ENCODE data around the gene C14orf132.
"Not testable (repeated sequence)": the region's sequence is repeated elsewhere in the genome, so short reads cannot be mapped to it uniquely, and the experiment has no call there.

The C14orf132 gene

DNA sequence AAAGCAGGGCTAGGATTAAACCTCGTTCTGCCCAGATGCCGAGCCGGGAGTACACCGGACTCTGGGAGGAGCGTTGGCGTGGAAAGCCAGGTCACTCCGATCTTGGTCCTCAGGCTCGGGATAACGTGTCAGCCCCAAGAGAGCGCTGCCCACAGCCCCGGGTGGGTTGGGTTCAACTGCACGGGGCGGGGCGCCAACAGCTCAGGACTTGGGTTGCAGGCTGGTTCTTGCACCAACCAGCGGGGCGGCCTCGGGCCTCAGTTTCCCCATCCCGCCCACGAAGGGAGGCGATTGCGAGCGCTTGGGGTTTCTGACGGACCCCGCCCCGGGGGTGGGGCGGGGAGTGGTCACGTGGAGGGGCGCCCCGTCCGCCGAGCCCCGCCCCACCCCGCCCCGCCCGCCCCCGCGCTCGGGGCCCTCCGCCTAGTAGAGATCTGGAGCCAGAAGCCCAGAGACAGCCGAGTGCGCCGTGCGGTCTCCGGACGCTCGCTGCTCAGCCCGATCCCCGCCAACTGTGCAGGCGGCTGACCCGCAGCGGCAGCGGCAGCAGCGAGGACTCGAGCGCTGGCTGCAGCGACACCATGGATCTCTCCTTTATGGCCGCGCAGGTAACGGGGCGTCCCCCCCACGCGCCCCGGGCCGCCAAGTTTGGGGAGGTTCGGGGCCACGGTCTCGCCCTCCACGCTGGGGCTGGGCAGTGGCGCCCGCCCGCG lies at the start of gene C14orf132:
Gene C14orf132 (plus strand): TSS at position 443 of the 713 bp plus-strand sequence. CDS start 139 bp downstream, at position 582.
- peak; percentile 74 for DNase-seq

DNA sequence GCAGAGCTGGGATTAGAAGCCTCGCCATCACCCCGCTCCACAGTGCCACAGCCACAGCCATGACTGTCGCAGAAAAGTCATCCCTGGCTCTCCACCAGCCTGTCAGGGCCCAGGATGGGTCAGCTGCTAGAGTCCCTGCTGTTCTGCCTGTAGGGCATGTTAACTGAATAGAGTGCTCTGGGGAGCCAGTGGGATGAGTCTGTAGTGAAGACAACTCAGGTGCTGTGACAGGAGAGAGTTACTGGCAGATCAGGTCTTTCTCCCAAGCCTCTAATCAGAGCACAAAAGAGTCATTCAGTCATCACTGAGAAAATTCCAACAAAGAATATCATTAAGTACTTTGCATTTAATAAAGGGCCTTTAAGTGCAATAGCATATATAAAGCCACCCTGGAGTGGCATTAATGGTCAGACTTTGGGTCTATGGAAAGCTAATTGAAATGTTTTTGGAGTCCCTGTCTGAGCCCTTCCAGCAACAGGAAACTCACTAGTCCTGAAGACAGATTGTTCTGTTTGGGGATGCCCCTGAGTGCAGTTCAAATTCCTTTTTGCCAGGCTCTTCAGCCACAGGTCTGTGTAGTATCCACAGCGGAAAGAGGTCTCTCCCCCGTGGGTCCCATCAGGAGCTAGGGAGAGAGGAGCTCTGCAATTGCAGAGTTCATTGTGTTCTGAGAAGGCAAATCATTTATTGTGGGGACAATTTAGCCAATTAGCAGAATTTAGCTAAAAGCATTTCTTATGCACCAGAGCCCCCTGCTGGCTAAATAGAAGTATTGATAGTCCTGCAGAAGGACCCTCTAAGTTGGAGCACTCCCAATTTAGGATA lies 45.2 kb upstream of the C14orf132 start:
- peak; percentile 51 for DNase-seq

DNA sequence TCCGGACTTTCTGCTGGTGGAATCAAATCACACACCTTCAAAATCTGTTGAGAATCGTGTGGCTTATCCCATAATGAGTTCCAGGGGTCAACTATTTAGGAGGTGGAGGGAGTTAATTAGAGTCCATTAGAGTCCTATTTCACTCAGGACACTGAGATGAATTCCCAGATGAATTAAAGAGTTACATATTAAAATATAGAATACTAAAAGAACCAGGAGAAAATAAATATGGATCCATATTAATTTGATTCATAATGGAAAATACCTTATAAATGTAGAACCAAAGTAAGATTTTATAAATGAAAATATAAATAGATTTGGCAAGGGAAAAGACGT lies 44.6 kb upstream of the C14orf132 start:
- DNase-seq = no peak

DNA sequence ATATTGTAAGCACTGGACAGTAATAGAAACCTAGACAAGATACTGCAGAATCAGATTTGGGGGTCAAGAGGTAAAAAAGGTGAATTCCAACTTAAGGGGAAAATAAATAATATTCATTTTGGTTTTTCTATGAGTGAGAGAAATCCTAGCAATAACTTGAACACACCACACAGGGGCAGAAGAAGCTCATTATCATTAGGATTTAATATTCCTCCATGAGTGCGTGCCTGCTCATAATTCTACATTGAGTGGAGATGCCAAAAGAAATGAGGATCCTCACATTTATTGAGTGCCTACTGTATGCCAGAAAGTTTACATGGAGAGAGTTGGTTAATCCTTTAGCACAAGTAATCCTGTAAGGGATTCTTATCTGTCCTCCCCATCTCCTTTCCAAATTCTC lies 40.5 kb upstream of the C14orf132 start:
- peak; percentile 33 for DNase-seq

DNA sequence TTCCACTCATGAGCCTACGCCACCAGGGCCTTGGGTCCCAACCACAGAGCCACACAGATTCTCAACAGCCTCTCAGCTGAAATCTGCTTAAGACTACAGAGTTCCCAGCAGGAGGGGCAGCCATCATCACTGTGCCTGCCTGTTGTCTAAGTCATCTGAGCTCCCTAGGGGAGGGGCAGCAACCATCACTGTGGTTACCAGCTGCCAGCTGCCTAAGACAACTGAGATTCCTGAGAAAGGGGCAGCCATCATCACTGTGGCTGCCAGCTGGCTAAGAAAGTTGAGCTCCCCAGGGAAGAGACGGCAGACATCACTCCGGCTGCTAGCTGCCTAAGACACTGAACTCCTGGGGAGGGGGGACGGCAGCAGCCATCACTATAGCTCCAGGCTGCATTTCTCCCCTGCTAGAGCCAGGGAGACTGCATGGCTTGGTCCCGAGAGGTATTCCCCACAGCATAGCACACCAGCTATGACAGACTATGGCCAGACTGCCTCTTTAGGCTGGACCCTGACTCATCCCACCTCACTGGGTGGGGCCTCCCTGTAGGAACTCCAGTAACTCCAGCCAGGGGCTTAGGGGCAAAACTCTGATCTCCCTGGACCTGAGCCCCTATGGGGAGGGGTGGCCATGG lies 37.2 kb upstream of the C14orf132 start:
- DNase-seq = peak; percentile 15

DNA sequence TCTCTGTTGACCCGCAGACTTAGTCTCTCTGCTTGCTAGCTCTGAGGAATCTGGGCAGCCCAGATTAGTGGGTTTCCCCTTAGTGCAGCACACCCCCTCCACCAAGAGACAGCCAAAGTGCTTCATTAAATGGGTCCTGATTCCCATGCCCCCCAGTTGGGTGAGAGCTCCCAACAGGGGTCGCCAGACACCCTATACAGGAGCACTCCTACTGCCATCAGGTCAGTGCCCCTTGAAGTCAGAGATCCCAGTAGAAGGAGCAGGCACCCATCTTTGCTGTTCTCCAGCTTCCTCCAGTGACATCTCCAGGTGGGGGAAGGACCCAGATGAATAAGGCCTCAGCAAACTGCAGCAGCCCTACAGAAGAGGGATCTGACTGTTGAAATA lies 36.7 kb upstream of the C14orf132 start:
- no peak for DNase-seq

DNA sequence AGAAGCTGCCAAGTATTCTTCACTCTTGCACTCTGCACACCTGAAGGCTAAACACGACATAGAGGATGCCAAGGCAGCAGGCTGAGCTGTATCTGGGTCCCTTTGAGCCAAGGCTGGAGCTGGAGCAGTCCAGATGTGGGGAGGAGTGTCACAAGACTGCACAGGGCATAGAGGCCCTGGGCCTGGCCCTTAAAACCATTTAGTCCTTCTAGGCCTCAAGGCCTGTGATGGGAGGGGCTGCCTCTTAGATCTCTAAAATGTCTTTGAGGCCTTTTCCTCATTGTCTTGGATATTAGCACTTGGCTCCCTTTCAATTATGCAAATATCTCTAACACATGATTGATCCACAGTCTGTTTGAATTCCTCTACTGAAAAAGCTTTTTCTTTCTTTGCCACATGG lies 28.0 kb upstream of the C14orf132 start:
- no peak for DNase-seq

DNA sequence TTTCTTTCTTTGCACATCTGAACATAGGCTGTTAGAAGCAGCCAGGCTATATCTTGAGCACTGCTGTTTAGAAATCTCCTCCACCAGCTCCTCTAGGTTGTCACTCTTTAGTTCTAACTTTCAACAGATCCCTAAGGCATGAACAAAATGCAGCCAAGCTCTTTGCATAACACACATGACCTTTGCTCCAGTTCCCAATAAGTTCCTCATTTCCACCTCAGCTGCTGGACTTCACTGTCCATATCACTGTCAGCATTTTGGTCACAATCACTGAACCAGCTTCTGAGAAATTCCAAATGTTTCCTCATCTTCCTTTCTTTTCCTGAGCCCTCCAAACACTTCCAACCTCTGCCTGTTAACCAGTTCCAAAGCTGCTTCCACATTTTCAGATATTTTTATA lies 27.6 kb upstream of the C14orf132 start:
- DNase-seq = no peak

DNA sequence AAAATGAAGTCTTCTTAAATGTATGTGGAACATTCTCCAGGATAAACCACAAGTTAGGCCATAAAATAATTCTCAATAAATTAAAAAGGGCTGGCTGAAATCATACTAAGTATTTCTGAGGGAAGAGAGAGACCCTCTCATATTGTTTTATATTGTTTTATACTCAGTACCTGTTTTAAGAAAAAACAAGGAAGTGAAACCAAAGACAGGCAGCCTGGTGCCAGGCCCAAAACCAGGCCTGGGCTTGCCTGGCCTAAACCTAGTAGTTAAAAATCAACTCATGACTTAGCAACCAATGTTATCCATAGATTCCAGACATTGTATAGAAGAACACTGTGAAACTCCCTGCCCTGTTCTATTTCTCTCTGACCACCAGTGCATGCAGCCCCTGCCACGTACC lies 26.4 kb upstream of the C14orf132 start:
- DNase-seq = not testable (repeated sequence)

DNA sequence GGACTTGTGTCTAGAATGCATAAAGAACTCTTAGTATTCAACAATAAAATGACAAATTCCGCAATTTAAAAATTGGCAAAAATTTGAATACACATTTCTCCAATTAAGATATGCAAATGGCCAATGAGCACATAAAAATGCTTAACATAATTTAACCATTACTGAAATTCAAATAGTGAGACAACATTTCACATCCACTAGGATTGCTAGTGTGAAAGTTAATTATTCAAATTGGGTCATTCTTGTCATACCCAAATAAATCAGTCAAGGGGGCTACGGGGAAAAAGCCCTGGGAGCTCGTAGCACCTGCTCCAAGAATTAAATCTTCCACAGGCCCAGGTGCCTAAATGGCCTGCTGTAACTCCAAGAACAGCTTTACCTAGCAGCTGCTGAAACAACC lies 25.0 kb upstream of the C14orf132 start:
- DNase-seq = no peak

DNA sequence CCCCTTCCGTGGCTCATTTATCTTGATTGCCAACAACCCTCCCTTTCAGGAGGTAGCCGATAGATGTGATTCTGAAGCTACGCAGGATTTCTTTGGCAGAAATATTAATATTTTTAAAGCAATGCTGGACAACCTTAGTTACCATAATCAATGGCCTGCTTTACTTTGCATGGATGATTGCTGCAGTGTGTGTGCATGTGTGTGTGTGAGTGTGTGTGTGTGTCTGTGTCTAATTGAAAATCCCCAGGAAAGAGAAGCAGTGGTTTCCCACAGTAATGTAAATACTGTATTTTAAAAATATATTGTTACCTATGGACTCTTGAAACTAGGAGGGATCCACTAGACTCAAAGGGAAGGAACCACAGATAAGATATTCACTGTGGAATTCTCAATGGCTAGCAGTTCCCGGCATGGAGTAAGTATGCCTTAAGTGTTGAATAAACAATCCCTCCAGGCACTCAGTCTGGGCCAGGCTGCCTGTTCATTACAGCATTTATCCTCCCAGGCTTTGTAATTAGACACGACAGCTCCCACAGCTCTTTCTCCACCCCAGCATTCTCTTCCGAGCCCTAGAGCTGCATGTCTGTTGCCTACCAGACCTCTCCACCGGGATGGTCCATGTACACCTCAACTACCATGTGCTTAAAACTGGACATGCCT lies 22.5 kb upstream of the C14orf132 start:
- DNase-seq = no peak

DNA sequence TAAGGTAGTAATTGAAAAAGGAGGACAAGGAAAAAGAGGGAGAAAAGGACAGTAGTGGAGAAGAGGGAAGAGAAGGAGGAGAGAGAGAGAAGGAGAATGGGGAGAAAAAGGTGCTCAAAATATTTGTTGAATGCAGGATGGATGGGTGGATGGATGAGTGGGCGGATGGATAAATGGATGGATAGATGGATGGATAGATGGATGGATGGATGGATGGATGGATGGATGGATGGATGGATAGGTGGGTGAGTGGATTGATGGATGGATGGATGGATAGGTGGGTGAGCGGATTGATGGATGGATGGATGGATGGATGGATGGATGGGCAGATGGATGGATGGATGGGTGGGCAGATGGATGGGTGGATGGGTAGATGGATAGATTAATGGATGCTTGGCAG lies 21.3 kb upstream of the C14orf132 start:
- DNase-seq = no peak

DNA sequence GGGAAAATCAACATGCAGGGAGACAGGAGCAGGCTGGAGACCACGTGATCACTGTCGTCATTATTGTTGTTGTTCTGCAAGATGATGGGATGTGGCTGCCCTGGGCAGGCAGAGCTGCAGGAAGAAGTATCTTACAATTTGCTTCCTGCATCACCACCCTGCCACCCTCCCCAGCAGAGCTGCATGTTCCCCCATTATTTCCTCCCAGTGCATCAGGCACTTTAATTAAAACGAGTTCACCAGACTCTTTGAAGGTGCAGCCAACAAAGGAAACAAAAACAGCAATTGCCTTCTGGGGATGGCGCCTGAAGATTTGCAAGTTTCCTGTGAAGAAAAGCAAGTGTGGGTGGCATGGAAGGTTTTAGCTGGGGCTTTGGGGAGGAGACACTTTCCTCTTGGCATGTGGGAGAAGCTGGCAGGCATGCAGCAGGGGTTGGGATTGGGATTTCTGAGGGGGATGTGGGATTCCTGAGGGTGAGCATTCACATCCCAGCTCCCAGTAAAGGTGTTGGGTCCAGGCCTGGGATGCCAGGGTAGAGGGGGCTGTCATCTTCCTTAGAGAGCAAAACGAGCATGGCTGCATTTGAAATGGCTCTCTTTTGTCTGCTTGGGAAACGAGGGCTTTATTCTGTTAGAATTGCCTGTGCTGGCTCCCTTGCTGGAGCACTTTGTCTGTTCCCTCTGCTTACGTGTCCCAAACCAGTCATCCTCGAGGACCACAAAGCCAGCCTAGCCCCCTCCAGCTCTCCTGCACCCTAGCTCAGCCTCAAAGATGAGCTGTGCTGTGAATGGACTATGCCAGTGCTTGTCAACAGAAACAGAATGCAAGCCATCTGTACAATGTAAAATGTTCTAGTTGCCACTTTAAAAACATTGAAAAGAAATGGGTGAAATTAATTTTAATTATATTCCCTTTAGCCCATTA lies 11.5 kb upstream of the C14orf132 start:
- DNase-seq = no peak

DNA sequence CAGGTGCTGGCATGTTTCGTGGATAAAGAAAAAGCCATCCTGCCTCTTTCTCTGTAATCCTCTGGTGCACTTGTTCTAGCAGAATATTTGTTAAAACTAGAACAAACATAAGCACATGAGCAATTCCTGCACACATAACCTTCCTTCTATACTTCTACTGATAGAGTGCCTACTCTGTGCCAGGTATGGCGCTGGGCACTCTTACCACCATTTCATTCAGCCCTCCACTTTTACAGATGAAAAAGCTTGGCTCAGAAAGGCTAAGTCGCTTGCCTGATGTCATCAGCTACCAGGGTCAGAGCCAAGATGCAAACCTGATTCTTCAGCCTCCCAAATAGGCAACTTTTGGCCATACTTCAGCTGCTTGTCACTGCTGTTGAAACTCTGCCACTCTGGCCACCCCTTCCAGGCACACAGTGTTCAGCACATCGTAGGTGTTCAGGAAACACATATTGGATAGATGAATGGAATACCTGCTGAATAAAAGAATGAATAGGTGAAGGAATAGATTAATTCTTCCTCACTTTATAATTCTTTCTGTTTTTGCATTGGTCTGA lies 10.0 kb upstream of the C14orf132 start:
- no peak for DNase-seq

DNA sequence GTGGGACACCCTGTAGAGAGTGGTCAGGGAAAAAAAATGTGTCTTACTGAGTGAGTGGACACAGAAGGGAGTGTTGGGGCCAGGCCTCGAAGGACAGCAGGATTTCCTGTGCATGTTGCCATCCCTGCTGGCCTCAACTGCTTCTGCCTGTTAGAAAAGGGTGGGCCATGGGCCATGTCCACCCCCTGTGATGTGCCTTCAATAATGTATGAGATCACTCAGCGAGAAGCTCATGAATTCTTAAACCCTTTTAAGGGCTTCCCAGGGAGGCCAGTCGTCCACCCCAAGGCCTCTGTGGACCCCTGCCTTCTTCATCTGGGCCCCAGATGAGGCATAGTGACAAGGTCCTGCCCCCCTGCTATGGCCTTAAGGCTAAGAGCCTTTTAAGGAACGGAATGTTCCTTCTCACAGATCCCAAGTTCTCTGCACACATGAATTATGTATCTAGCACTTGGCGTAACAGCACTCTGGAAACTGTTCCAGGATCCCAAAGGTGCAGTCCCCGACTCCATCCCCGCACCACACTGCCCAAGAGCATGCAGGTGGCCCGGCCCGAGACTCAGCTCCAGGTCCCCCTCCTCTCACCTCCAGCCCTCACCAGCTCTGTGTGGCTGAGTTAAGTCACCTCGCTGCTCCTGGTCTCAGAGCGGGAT lies 8.9 kb upstream of the C14orf132 start:
- no peak for DNase-seq

DNA sequence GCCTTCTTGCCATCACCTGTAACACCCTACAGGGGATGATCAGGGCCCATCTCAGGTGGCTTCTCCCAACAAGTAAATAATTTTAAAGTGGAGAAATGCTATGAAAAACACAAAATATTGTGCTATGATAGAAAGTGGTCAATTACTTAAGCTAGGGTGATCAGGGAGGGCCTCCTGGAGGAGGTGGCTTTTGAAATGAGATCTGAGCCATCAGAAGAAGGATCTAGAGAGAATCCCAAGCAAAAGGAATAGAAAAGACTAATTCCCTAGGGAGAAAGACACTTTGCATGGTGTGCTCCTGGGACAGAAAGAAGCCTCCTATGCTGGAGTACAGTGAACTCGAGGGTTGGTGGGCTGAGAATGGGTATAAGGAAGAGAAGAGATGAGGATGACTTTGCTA lies 7.5 kb upstream of the C14orf132 start:
- no peak for DNase-seq

DNA sequence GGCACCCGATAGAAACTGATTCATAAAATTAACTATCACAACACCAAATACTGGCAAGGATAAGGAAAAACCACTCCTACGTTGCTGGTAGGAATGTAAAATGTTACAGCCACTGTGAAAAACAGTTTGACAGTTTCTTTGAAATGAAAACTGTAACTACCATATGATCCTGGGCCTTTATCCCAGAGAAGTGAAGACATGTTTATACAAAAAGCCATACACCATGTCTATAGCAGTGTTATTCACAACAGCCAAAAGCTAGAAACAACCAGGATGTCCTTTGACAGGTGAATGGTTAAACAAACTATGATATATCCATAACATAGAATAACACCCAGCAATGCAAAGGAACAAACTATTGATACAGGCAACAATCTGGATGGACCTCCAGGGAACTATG lies 3.7 kb upstream of the C14orf132 start:
- DNase-seq = no peak

DNA sequence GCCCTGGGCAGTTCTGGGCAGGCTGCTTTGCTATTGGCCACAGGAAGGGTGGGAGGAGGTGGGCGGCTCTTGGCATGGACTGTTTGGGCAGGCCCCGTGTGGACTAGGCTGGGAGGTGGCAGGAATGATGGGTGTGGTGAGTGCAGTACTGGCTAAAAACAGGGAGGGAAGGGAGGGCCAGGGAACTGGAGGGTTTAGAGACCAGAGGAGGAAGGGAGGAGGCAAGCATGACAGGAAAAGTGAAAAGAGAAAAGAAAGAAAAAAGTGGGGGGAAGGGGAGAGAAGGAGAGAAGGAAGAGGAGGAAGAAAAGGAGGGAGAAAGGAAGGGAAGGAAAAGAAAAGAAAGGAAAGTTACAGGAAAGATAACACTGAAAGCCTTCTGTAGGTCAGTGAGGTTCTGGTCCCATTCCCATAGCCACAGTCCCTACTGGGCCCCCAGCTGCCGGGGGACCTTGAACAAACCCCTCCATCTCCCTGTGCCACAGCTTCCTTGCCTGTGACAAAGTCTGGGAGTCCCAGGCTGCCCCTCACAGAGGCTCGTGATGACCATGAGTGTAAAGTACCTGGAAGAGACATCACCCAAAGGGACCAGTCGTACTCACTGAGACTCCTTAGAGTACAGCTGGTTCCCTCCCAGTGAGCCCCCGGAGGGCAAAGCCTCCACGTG lies 1.1 kb upstream of the C14orf132 start:
- peak; percentile 27 for DNase-seq

DNA sequence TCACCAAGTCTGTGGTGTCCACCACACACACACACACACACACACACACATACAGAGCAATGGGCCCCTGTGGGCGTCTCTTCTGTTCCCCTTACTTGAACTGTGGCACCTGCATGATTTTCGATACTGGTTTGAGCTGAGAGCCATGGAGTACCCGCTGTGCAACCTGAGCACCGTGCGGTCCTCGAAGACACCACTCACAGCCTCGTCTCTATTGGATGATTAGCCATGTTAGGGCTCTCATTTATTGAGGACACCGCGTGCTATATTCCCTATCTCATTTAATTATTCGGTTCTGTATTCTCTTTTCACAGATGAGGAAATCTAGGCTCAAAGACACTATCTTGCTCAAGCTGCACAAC lies 623 bp upstream of the C14orf132 start:
- no peak for DNase-seq

DNA sequence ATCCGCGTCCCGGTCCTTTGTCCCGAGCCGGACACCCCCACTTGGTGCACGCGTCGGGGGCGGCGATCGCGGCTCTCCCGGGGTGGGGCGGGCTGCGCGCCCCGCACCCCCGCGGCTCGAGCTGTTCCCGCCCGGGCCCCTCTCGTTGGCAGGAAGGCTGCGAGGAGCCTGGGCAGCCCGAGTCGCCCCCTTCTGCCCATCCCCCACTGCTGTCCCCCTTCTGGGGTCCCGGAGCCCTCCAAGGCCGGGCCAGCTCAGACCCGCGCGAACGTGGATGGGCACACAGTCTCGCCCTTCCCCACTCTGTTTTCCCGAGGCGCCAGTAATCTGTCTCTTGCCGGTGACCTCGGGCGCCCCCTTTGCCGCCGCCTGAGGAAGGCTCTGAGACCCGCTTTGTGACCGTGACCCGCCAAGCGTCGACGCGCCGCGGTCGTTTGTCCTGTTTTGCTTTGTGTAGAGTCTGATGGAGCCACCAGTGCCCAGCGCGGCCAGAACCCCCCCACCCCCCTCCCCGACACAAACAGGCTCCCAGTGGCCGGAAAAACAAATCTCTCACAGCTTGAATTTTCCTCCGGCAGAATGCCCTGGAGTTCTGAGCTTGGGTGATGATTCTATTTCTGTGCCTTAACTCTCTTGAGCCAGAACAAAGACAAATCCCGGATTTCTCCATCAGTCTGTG lies 610 bp downstream of the C14orf132 start:
- DNase-seq = peak; percentile 34

Data from EL (cell line).